Esophagus squamous epithelium (tissue), 5 donors: ENCODE data around the gene DHX30. TPM values are rescaled to one million over a fixed set of nuclear protein-coding genes. Genes with fewer than 3 reads are reported as not detected.
"Not testable (repeated sequence)": the region's sequence is repeated elsewhere in the genome, so short reads cannot be mapped to it uniquely, and the experiment has no call there.

ENCODE experiments used
- DNase-seq: peaks from one replicate; lab custom pipeline; 2025; lab: John Stamatoyannopoulos, UW
- H3K27ac ChIP-seq, 4 donors: fragments of 200-600 bp; sonication (generic); one replicate each; pipeline ENCODE4 v1.5.1; 2016 to 2019; ENCODE audit warnings: mild to moderate bottlenecking in 1 of 4
- H3K27me3 ChIP-seq, 4 donors: fragments of 200-600 bp; sonication (generic); 1 replicate in 3 of 4; 2 replicates in 1 of 4; pipeline versions ENCODE4 v1.5.1 to v1.6.0; 2017 to 2021; ENCODE audit warnings: antibody characterized with exemption in 1 of 4
- H3K36me3 ChIP-seq, 3 donors: fragments of 200-600 bp; sonication (generic); one replicate each; pipeline ENCODE4 v1.5.1; 2016 to 2019
- H3K4me1 ChIP-seq, 3 donors: fragments of 200-600 bp; sonication (generic); one replicate each; pipeline ENCODE4 v1.5.1; 2017 to 2019
- H3K4me3 ChIP-seq, 4 donors: fragments of 200-600 bp; sonication (generic); 1 replicate in 3 of 4; 2 replicates in 1 of 4; pipeline ENCODE4 v1.5.1; 2016 to 2019; ENCODE audit warnings: mild to moderate bottlenecking in 2 of 4, moderate library complexity in 1 of 4
- H3K9me3 ChIP-seq, 3 donors: fragments of 200-600 bp; sonication (generic); one replicate each; pipeline ENCODE4 v1.5.1; 2016 to 2019
- POLR2A ChIP-seq, 4 donors: fragments of 450-650 bp; IDR thresholded peaks; one replicate each; pipeline ENCODE4 v1.6.1; 2017; ENCODE audit warnings: antibody characterized with exemption in 4 of 4, mild to moderate bottlenecking in 4 of 4, moderate library complexity in 3 of 4
- WGBS, 2 donors: methylation state at CpG; one replicate each; pipeline ENCODE4 v1.1.5; 2018; 5-methylcytosine and 5-hydroxymethylcytosine counted together
- intact Hi-C: fragments of 100-400 bp; cut with DNase I; formaldehyde crosslinking; loops from one replicate; pipeline ENCODE4 v1.15.0; 2022
- total RNA-seq, 4 donors: library from RNA; depleted of rRNA; stranded (reverse); fragments of >200 nt; gene quantifications; one replicate each; pipeline ENCODE4 v1.1.0, GENCODE V29; 2016
- TF ChIP-seq, protein P1 (sequence below), 6 experiments: fragments of 450-650 bp in 4 of 6; fragments of 200-600 bp in 2 of 6; sonication (generic) in 2 of 6; IDR thresholded peaks; one replicate each; pipeline ENCODE4 v1.5.1; 2016 to 2019; ENCODE audit warnings: antibody characterized with exemption in 6 of 6, mild to moderate bottlenecking in 4 of 6, moderate library complexity in 4 of 6
- donor health status: DM: yes; HTN: yes; CAD: no.

The DHX30 gene
- total RNA-seq, 4 donors from 2014 or later: 32.8 to 63.5 (median 44.8) TPM

DNA sequence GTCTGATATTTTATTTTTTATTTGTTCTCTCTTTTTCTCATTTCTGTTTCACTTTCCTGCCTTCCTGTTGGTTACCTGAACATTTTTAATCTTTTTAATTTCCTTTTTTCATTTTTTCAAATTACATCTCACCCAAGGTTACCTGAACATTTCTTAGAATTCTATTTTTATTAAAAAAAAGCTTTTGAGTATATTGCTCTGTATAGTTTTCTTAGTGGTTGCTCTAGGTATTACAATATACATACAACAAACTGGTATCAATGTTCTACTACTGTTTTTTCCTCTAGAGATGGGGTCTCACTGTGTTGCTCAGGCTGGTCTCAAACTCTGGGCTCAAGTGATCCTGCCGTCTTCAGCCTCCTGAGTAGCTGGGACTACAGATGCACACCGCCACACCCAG is 79.4 kb downstream of the DHX30 start:
- intact Hi-C loops: no loop called here
- no peak overlapping the region for H3K27ac ChIP-seq
- H3K4me1 ChIP-seq: peaks cover 0 to 7% (median 0%) of the 10 kb centered on the region in 3 donors
- TF ChIP-seq POLR2A (IDR thresholded peaks at IDR 0.05): no peak
- TF ChIP-seq, protein P1, sequence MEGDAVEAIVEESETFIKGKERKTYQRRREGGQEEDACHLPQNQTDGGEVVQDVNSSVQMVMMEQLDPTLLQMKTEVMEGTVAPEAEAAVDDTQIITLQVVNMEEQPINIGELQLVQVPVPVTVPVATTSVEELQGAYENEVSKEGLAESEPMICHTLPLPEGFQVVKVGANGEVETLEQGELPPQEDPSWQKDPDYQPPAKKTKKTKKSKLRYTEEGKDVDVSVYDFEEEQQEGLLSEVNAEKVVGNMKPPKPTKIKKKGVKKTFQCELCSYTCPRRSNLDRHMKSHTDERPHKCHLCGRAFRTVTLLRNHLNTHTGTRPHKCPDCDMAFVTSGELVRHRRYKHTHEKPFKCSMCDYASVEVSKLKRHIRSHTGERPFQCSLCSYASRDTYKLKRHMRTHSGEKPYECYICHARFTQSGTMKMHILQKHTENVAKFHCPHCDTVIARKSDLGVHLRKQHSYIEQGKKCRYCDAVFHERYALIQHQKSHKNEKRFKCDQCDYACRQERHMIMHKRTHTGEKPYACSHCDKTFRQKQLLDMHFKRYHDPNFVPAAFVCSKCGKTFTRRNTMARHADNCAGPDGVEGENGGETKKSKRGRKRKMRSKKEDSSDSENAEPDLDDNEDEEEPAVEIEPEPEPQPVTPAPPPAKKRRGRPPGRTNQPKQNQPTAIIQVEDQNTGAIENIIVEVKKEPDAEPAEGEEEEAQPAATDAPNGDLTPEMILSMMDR (IDR thresholded peaks at IDR 0.05): peak in 1 of 6 experiments; percentile 22
- H3K4me3 ChIP-seq: no peak overlapping the region
- DNase-seq: no peak
- H3K9me3 ChIP-seq: no peaks in the 10 kb centered on the region
- 83 to 96% methylated on average over 2 of the region's 2 CpGs for WGBS, 2 donors
- H3K36me3 ChIP-seq: peaks cover 0 to 54% (median 0%) of the 10 kb centered on the region in 3 donors
- H3K27me3 ChIP-seq: no peaks in the 10 kb centered on the region

DNA sequence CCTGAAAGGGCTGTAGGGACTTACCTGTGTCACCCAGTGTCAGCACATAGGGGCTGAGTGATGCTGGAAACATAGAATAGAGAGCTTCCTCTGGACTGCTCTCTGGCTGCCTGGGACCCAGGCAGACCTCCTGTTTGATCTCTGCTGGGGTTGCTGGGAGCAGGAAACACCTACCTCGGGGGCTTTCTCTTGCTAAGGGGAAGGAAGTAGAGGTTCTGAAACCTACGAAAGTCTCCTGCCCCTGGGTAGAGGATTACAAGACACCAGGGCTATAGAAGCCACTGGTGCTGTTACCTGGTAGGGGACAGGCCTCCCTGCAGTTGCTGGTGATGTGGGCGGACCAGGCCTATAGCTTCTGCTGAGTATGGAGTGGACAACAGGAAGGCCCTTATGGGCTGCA is 81.7 kb downstream of the DHX30 start:
- no peak for TF ChIP-seq POLR2A (IDR thresholded peaks at IDR 0.05)
- TF ChIP-seq, protein P1 (IDR thresholded peaks at IDR 0.05): no peak
- peaks cover 0 to 5% (median 0%) of the 10 kb centered on the region in 3 donors for H3K4me1 ChIP-seq
- H3K27me3 ChIP-seq: no peaks in the 10 kb centered on the region
- intact Hi-C loops: no loop called here
- H3K36me3 ChIP-seq: peaks cover 0 to 71% (median 0%) of the 10 kb centered on the region in 3 donors
- H3K9me3 ChIP-seq: no peaks in the 10 kb centered on the region
- no peak for DNase-seq
- no peak overlapping the region for H3K4me3 ChIP-seq
- 58 to 94% methylated on average over 3 of the region's 3 CpGs for WGBS, 2 donors
- no peak overlapping the region for H3K27ac ChIP-seq

DNA sequence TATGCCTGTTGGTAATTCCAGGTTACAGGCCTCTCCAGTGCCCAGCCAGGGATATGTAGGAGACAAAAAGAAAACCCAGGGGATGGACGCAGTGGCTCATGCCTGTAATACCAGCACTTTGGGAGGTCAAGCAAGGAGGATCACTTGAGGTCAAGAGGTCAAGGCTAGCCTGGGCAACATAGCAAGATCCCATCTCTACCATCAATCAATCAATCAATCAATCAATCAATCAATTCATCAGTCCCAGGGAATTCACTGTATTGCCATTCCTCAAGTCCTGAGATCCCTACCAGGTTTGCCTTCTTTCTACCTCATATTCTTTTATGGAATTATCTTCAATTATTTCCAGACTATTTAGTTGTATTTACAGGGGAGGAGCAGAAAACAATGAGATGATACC is 82.2 kb downstream of the DHX30 start:
- intact Hi-C loops: no loop called here
- no peak for DNase-seq
- peaks cover 0 to 71% (median 0%) of the 10 kb centered on the region in 3 donors for H3K36me3 ChIP-seq

DNA sequence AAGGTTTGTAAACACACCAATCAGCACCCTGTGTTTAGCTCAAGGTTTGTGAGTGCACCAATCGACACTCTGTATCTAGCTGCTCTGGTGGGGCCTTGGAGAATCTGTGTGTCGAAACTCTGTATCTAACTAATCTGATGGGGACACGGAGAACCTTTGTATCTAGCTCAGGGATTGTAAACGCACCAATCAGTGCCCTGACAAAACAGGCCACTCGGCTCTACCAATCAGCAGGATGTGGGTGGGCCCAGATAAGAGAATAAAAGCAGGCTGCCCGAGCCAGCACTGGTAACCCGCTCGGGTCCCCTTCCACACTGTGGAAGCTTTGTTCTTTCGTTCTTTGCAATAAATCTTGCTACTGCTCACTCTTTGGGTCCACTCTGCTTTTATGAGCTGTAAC is 85.1 kb downstream of the DHX30 start:
- H3K4me3 ChIP-seq, DNase-seq, H3K27me3 ChIP-seq, H3K9me3 ChIP-seq, intact Hi-C loops, H3K27ac ChIP-seq: not testable (repeated sequence)
- H3K36me3 ChIP-seq: peaks cover 0 to 73% (median 0%) of the 10 kb centered on the region in 3 donors
- H3K4me1 ChIP-seq: peaks cover 7 to 24% (median 7%) of the 10 kb centered on the region in 3 donors
- 85 to 88% methylated on average over 3 to 7 of the region's 9 CpGs for WGBS, 2 donors

More for the DNA sequence above, 82.2 kb downstream of the DHX30 start:
- TF ChIP-seq, protein P1 (IDR thresholded peaks at IDR 0.05): no peak
- TF ChIP-seq POLR2A (IDR thresholded peaks at IDR 0.05): no peak
- Histone ChIP-seq H3K27ac (no peak overlapping the region), H3K9me3 (no peaks in the 10 kb centered on the region), H3K4me1 (peaks cover 0 to 8% (median under 1%) of the 10 kb centered on the region in 3 donors), H3K27me3 (no peaks in the 10 kb centered on the region), H3K4me3 (no peak overlapping the region)
- 92 to 93% methylated on average over 1 of the region's 1 CpG for WGBS, 2 donors

DNA sequence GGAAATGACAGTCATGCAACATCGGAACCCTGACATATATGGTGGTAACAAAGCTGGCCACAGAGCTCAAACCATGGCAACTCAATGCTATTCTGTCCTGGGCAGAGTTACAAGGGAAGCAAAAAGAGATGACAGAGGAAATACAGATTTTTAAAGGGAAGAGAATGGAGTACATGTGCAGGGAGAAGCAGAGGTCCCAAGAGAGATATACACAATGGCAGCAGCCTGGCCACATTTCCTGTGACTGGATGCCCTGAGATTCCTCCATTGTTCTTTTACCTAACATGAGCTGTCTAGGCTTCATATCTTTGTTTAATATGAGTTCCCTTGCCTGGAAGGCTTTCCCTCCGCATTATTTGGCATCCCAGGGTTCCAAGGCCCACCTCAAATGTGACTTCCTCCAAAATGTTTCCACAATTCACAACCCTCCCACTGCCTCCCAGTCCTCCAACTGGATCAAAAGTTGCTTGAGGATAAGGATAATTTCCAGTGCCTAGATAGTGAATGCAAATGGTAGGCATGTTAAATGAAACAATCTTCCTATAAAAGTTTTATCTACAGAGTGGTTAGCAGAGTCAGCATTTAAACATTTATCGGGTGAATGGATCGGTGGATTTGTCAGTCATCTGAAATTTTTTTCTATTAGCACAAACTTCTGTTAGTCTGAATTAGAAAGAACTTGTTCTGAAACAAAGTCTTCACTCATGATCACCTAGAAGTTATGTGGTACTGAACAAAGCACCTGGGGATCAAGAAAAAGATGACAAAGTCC is 86.2 kb downstream of the DHX30 start:
- peaks cover 7 to 24% (median 7%) of the 10 kb centered on the region in 3 donors for H3K4me1 ChIP-seq
- intact Hi-C loops: no loop called here
- peaks cover 0 to 67% (median 0%) of the 10 kb centered on the region in 3 donors for H3K36me3 ChIP-seq
- H3K4me3 ChIP-seq: no peak overlapping the region
- H3K9me3 ChIP-seq: no peaks in the 10 kb centered on the region
- no peak for DNase-seq
- TF ChIP-seq, protein P1 (IDR thresholded peaks at IDR 0.05): no peak
- TF ChIP-seq POLR2A (IDR thresholded peaks at IDR 0.05): no peak
- no peak overlapping the region for H3K27ac ChIP-seq
- no peaks in the 10 kb centered on the region for H3K27me3 ChIP-seq
- 85 to 92% methylated on average over 4 of the region's 4 CpGs for WGBS, 2 donors
